GM10847 (cell line): ENCODE measurements around the gene EXOC6.

Source experiments
- POLR2A ChIP-seq: IDR thresholded peaks from 2 replicates; pipeline ENCODE4 v1.6.1; 2011; ENCODE audit not compliant: insufficient read length; ENCODE audit errors: extremely low read depth

The EXOC6 gene

GRCh38 chr10:92829042-92829785 lies 19.1 kb upstream of the EXOC6 start:
- no peak for TF ChIP-seq POLR2A

GRCh38 chr10:92829786-92830377 lies 18.4 kb upstream of the EXOC6 start:
- TF ChIP-seq POLR2A = no peak

DNA sequence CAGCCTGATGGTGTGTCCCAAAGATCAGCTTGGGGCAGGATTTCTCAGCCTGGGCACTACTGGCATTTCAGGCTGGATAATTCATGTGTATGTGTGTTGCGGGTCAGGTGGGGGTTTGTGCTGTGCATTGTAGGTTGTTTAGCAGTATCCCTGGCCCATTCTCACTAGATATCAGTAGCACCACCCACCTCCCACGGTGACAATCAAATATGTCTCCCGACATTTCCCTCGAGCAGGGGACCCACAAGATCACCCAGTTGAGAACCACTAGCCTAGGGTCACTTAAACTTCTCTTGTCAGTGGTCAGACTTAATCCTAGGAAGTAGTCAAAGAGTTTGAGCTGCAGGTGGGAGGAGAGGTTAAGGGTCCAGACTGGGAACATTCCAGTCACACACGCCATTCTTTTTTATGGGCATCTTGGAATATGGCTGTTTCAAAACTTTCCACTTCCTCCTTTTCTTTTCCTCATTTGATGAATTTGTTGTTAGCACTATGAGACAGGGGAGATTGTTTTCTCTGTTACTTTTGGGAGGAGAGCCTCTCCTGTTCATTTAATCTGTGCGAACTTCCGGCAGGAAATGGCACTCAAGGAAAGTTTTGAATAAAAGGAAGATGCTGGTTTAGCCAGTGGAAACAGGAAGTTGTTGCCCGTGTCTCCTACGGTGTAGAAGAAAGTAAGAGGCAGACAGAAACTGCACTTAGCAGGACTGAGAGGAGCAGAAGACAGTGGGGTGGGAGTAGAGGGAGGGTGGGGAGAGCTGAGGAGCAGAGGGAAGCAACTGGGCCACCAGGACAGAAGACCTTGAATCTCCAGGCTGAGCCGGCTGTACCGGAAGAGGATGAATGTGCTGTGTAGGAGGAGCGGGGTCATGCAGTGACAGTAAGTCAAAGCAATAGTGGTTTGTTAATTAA lies 17.6 kb upstream of the EXOC6 start:
- no peak for TF ChIP-seq POLR2A

GRCh38 chr10:92832121-92832520 lies 16.2 kb upstream of the EXOC6 start:
- no peak for TF ChIP-seq POLR2A

DNA sequence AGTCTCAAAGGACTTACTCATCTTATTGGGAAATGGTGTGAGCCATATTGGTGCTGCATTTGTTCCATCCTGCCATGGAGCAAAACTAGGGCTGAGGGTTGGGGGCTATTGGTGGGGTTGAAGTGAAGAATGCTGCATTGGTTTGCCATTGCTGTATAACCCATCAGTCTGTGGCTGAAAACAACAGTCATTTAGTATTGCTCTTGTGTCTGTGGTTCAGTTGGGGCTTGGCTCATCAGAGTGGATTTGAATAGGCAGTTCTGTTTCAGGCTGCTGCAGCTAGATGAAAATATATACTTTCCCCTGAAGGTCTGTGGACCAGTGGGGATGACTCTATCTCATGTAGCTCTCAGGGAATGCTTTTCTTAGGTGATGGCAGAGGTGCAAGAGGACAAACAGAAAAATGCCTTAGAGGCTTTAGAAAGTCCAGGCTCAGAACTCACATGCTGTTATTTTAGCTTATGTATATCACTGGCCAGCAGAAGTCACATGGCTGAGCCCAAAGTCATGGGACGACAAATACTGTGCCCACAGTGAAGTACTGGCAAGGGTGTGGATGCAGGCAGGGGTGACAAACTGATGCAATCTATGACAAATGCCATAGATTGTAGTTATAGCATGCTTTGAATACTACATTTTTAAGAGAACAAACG lies 15.2 kb upstream of the EXOC6 start:
- no peak for TF ChIP-seq POLR2A

- TF ChIP-seq POLR2A = no peak
These were observed 14.0 kb upstream of the EXOC6 start for GRCh38 chr10:92834331-92834730.

- TF ChIP-seq POLR2A = no peak
These were observed 13.3 kb upstream of the EXOC6 start for GRCh38 chr10:92834986-92835385.

- no peak for TF ChIP-seq POLR2A
These were observed 10.9 kb upstream of the EXOC6 start for GRCh38 chr10:92837456-92837855.

- TF ChIP-seq POLR2A = no peak
These were observed 8.9 kb upstream of the EXOC6 start for GRCh38 chr10:92839191-92840085.

- TF ChIP-seq POLR2A = no peak
These were observed 3.6 kb upstream of the EXOC6 start for GRCh38 chr10:92844746-92845145.

GRCh38 chr10:92845921-92846320 lies 2.4 kb upstream of the EXOC6 start:
- no peak for TF ChIP-seq POLR2A

DNA sequence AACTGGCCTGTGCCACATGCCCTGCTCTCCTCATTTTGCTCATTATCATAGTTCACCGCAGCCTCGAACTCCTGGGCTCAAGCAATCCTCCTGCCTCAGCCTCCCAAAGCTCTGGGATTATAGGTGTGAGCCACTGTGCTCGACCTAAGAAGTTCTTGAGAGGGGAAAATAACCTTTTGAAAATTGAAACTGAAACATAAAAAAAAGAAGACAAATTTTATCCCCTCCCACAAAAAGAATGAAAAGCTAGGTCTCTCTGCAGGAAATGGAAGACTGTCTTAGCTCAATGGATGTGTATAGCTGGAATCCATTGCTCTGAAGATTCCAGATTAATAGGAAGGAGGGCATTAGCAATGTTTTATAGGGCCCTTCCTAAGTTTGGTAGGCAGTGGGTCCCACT lies 2.0 kb upstream of the EXOC6 start:
- TF ChIP-seq POLR2A = no peak

- no peak for TF ChIP-seq POLR2A
These were observed 1.5 kb upstream of the EXOC6 start for GRCh38 chr10:92846854-92847201.

DNA sequence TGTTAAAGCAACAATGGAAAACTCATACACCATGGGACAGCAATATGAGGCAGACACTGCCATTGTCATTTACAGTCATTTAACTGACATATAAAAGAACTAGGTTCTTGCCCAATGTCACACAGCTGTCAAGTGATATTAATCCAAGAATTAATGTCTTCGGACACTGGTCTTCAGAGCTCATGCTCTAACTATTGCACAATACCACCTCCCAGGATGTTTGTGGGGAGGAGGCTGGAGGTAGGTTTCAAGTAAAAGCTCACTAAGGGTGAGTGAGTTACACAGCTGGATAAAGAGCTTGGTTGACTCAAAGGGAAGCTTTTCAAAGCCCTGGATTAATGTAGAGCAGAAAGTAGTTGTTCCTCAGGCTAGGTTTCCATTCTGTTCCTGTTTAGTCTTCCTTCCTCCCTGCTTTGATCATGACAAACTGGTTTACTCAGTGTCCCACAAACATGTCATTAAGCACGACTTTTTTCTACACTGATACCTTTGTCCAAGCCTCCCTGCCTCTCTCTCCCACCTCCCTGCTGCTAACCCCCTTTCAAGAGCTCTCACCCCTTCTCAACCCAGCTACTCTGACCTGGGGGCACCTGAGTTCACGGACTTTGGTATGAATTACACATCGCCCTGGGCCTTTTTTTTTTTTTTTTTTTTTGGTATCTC lies 987 bp upstream of the EXOC6 start:
- no peak for TF ChIP-seq POLR2A
